Endothelial cell of umbilical vein (primary cell): ENCODE data around the gene VAT1. TPM values are rescaled to one million over a fixed set of nuclear protein-coding genes. Genes with fewer than 3 reads are reported as not detected.

Experiments used
- BruUV-seq: library from RNA; stranded (reverse); fragments of 400-500 nt; replicated peaks from 2 replicates; lab custom pipeline; 2021; lab: Mats Ljungman, UMichigan
- CTCF ChIA-PET: fragments of 300-600, 350-600 bp; sonication (Branson Sonifier 250); formaldehyde crosslinking; loops from one replicate; lab custom pipeline; 2021; ENCODE audit warnings: antibody characterized with exemption, inconsistent platforms; lab: Charles Lee
- POLR2A ChIA-PET: fragments of 300-600, 350-600 bp; sonication (Branson Sonifier 250); formaldehyde crosslinking; loops from one replicate; lab custom pipeline; 2021; ENCODE audit warnings: antibody characterized with exemption, inconsistent platforms; lab: Charles Lee
- DNase-seq: peaks from one replicate; pipeline ENCODE4 v3.0.0-alpha.2; 2011; ENCODE audit warnings: low read depth, low spot score
- FAIRE-seq: peaks from 2 replicates; lab custom pipeline; 2011; peaks lifted over from hg19 to GRCh38; lab: Jason Lieb, UNC
- H2AFZ ChIP-seq: 2 replicates; pipeline ENCODE4 v1.6.0; 2012; ENCODE audit warnings: low read depth, low read length, control low read depth, inconsistent platforms
- H3K27ac ChIP-seq: 2 replicates; pipeline ENCODE4 v1.5.1; 2011; ENCODE audit warnings: low read depth, mild to moderate bottlenecking, control low read depth, low read length, moderate library complexity; ENCODE audit not compliant: insufficient read depth
- H3K27me3 ChIP-seq, 2 experiments: 2 replicates each; pipeline versions ENCODE4 v1.6.0 to v1.6.1; 2011; ENCODE audit warnings: low read length in 2 of 2, mixed read lengths in 1 of 2; ENCODE audit not compliant: control insufficient read depth in 2 of 2, insufficient read depth in 2 of 2
- H3K36me3 ChIP-seq, 2 experiments: 2 replicates in 1 of 2; 3 replicates in 1 of 2; pipeline ENCODE4 v1.5.1; 2011; ENCODE audit warnings: low read length in 2 of 2, mild to moderate bottlenecking in 1 of 2, moderate library complexity in 1 of 2; ENCODE audit not compliant: control insufficient read depth in 2 of 2, insufficient read depth in 2 of 2; ENCODE audit errors: extremely low read depth in 1 of 2
- H3K4me1 ChIP-seq: 3 replicates; pipeline ENCODE4 v1.5.1; 2011; ENCODE audit warnings: mild to moderate bottlenecking, low read length; ENCODE audit not compliant: control insufficient read depth, insufficient read depth; ENCODE audit errors: extremely low read depth
- H3K4me2 ChIP-seq: 2 replicates; pipeline ENCODE4 v1.6.1; 2011; ENCODE audit warnings: low read length, control low read depth, mixed read lengths; ENCODE audit not compliant: insufficient read depth
- H3K4me3 ChIP-seq, 3 experiments: fragments of 200-600 bp in 1 of 3; sonication (generic), shearing (Covaris generic) in 1 of 3; replicated peaks in 1 of 3; 2 replicates each; pipeline ENCODE4 v1.5.1; 2011 to 2016; ENCODE audit warnings: control low read depth in 3 of 3, low read length in 3 of 3, mild to moderate bottlenecking in 2 of 3, inconsistent platforms in 1 of 3, low read depth in 1 of 3, moderate library complexity in 1 of 3; ENCODE audit not compliant: insufficient read depth in 1 of 3
- H3K79me2 ChIP-seq: 2 replicates; pipeline ENCODE4 v1.6.0; 2012; ENCODE audit warnings: low read length, inconsistent platforms; ENCODE audit not compliant: control insufficient read depth, insufficient read depth
- H3K9ac ChIP-seq: replicated peaks from 2 replicates; pipeline ENCODE3; 2011; ENCODE audit warnings: low read length, control low read depth; ENCODE audit not compliant: insufficient read depth; ENCODE audit errors: extremely low read depth
- H3K9me1 ChIP-seq: replicated peaks from 3 replicates; pipeline ENCODE4 v1.6.0; 2011; ENCODE audit warnings: mild to moderate bottlenecking, low read length; ENCODE audit not compliant: control insufficient read depth, insufficient read depth; ENCODE audit errors: extremely low read depth
- H3K9me3 ChIP-seq: replicated peaks from 2 replicates; pipeline ENCODE4 v1.5.1; 2012; ENCODE audit warnings: low read length, inconsistent platforms; ENCODE audit not compliant: control insufficient read depth, insufficient read depth
- H4K20me1 ChIP-seq: replicated peaks from 2 replicates; pipeline ENCODE3; 2011; ENCODE audit warnings: mild to moderate bottlenecking, low read length; ENCODE audit not compliant: control insufficient read depth, insufficient read depth; ENCODE audit errors: extremely low read depth
- EZH2 ChIP-seq: IDR thresholded peaks from 2 replicates; pipeline ENCODE4 v1.6.1; 2012; ENCODE audit warnings: borderline replicate concordance, low read depth, mild to moderate bottlenecking, moderate library complexity, low read length, inconsistent platforms; ENCODE audit not compliant: severe bottlenecking
- FOS ChIP-seq: IDR thresholded peaks from 2 replicates; pipeline ENCODE4 v1.6.1; 2011; ENCODE audit warnings: mild to moderate bottlenecking, low read length, moderate library complexity, borderline replicate concordance; ENCODE audit not compliant: insufficient read depth
- GATA2 ChIP-seq: IDR thresholded peaks from 2 replicates; pipeline ENCODE4 v1.7.0; 2011; ENCODE audit warnings: low read depth, mild to moderate bottlenecking, moderate library complexity, mixed read lengths, low read length; ENCODE audit not compliant: insufficient read length, insufficient read depth
- POLR2AphosphoS5 ChIP-seq: IDR thresholded peaks from 2 replicates; pipeline ENCODE4 v1.6.1; 2012; ENCODE audit warnings: low read depth, mild to moderate bottlenecking, control low read depth, low read length, moderate library complexity; ENCODE audit not compliant: insufficient read depth
- dilution Hi-C: fragments of 300-500 bp; cut with MboI; formaldehyde crosslinking; loops from one replicate; pipeline ENCODE4 v1.15.0; 2019; ENCODE audit warnings: low sequenced_read_pairs; ENCODE audit not compliant: extremely low pct_ligation_motif_present
- intact Hi-C: fragments of 100-400 bp; cut with micrococcal nuclease; formaldehyde crosslinking; loops from one replicate; pipeline ENCODE4 v1.10.0; 2022
- polyA plus RNA-seq, 4 experiments: library from polyadenylated mRNA; depleted of rRNA in 3 of 4; stranded (reverse) in 3 of 4; unstranded in 1 of 4; fragments of >200 nt; gene quantifications; 2 replicates each; pipeline versions ENCODE4 v1.2.1 to v1.2.3, GENCODE V29; 2011 to 2012; ENCODE audit warnings: missing spikeins in 1 of 4
- total RNA-seq: library from RNA; stranded (reverse); gene quantifications from 2 replicates; pipeline ENCODE4 v1.2.3, GENCODE V29; 2021
- TF ChIP-seq, protein P1 (sequence below), 2 donors: IDR thresholded peaks; 1 replicate in 1 of 2; 2 replicates in 1 of 2; pipeline ENCODE4 v1.5.1; 2011; ENCODE audit warnings: low read length in 2 of 2, mild to moderate bottlenecking in 2 of 2, moderate library complexity in 2 of 2, control low read depth in 1 of 2, inconsistent platforms in 1 of 2, low read depth in 1 of 2; ENCODE audit not compliant: insufficient read depth in 1 of 2; ENCODE audit errors: extremely low read depth in 1 of 2

Gene VAT1
- total and polyA plus RNA-seq, 2 donors (not counting 3 experiments of a cell fraction or from before 2014, with no cell fraction given): 339 to 482 TPM

DNA sequence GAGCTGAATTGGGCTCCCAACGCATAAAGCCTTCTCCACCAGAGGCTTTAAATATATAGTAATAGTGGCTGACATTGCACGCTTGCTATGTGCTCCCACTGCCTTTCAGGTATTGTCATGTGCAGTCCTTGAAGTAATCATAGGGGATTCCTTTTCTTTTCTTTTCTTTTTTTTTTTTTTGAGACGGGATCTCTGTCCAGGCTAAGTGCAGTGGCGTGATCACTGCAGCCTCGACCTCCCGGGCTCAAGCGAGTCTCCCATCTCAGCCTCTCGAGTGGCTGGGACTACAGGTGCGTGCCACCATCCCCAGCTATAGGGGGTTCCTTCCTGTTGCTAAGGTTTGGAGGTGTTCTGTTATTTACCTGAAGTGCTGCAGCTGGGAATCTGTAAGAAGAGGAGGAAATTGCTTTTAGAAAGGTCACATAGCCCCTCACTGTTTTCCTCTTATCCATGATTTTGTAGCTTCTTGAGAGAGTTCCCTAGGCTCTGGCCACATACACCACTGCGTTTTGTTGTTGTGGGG is 23.1 kb downstream of the VAT1 start:
- POLR2A ChIA-PET: interaction anchor here (1.6 to 2.2 kb wide), 2 partner anchors 11 to 317 kb away, joined by 4 to 9 read pairs; no protein-coding TSS in a partner anchor
- no peak overlapping the region for H2AFZ ChIP-seq
- peaks cover 27% of the 10 kb centered on the region for H3K79me2 ChIP-seq
- H3K9ac ChIP-seq: peak overlapping the region; percentile 87
- intact Hi-C loops (loop anchor here (2.0 kb wide), 4 partner anchors 18 to 322 kb away; partner anchors contain the start of genes BRCA1, PLEKHH3, PTGES3L and RUNDC1), dilution Hi-C loops (no loop called here)
- CTCF ChIA-PET: interaction anchor here (1.1 to 2.4 kb wide), 6 partner anchors 8 to 156 kb away, joined by 4 to 25 read pairs (median 14); partner anchors contain the start of genes AOC2, IFI35, RND2 and VAT1
- no peak for TF ChIP-seq EZH2
- TF ChIP-seq POLR2AphosphoS5: peak; percentile 3
- no peak for TF ChIP-seq GATA2
- TF ChIP-seq, protein P1, sequence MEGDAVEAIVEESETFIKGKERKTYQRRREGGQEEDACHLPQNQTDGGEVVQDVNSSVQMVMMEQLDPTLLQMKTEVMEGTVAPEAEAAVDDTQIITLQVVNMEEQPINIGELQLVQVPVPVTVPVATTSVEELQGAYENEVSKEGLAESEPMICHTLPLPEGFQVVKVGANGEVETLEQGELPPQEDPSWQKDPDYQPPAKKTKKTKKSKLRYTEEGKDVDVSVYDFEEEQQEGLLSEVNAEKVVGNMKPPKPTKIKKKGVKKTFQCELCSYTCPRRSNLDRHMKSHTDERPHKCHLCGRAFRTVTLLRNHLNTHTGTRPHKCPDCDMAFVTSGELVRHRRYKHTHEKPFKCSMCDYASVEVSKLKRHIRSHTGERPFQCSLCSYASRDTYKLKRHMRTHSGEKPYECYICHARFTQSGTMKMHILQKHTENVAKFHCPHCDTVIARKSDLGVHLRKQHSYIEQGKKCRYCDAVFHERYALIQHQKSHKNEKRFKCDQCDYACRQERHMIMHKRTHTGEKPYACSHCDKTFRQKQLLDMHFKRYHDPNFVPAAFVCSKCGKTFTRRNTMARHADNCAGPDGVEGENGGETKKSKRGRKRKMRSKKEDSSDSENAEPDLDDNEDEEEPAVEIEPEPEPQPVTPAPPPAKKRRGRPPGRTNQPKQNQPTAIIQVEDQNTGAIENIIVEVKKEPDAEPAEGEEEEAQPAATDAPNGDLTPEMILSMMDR (IDR thresholded peaks at IDR 0.05; ENCODE audit: extremely low read depth in 1 of 2, insufficient read depth in 1 of 2, low read depth in 1 of 2, low read length in 2 of 2): no peak
- no peak for TF ChIP-seq FOS
- peak overlapping the region; percentile 90 for H3K4me2 ChIP-seq
- no peaks in the 10 kb centered on the region for H4K20me1 ChIP-seq
- peak overlapping the region; percentile 56 to 86 (median 58) for H3K4me3 ChIP-seq
- BruUV-seq: no TSS peak
- H3K9me3 ChIP-seq: no peaks in the 10 kb centered on the region
- H3K4me1 ChIP-seq: peaks cover 23% of the 10 kb centered on the region
- H3K27ac ChIP-seq: peak overlapping the region; percentile 75
- H3K36me3 ChIP-seq: peaks cover 7 to 25% of the 10 kb centered on the region in 2 experiments
- no peaks in the 10 kb centered on the region for H3K27me3 ChIP-seq
- H3K9me1 ChIP-seq: no peaks in the 10 kb centered on the region
- DNase-seq (no peak), FAIRE-seq (no peak)
